GM12865 (cell line): ENCODE data around the gene AIDA.

Source experiments
- DNase-seq: peaks from one replicate; pipeline ENCODE4 v3.0.0; 2010; ENCODE audit warnings: low read depth
- H3K4me3 ChIP-seq: 2 replicates; pipeline ENCODE4 v1.5.1; 2011; ENCODE audit warnings: mild to moderate bottlenecking, low read depth, low read length, control low read depth
- CTCF ChIP-seq: IDR thresholded peaks from 2 replicates; pipeline ENCODE4 v1.5.1; 2011; ENCODE audit warnings: low read length, control low read depth, low read depth, inconsistent platforms; ENCODE audit not compliant: insufficient read depth; ENCODE audit errors: missing control alignments

The AIDA gene

GRCh38 chr1:222711319-222712252, 705 bp downstream of the AIDA start:
- no peak for TF ChIP-seq CTCF
- H3K4me3 ChIP-seq: peak overlapping the region; percentile 100
- peak; percentile 69 for DNase-seq

DNA sequence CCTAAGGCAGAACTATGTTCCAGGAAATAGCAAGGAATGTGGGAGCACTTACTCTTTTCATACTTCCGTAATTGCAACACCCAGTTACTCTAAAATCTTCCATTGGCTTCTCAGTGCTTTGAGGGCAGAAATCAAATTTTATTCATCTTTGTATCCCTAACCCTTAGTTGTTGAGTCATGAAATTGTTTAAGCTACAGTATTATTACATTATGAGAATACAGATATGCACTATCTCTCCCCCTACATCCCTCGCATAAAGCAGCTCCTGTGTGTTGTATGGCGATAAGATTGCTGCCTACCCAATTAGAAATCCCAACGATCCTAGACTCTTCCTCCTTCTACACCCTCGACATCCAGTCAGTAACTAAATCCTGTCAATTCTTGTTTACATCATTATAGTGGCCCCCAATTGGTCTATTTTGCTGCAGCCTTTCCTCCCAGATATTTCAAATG, 2.6 kb downstream of the AIDA start:
- DNase-seq: no peak
- H3K4me3 ChIP-seq: no peak overlapping the region
- TF ChIP-seq CTCF: no peak

DNA sequence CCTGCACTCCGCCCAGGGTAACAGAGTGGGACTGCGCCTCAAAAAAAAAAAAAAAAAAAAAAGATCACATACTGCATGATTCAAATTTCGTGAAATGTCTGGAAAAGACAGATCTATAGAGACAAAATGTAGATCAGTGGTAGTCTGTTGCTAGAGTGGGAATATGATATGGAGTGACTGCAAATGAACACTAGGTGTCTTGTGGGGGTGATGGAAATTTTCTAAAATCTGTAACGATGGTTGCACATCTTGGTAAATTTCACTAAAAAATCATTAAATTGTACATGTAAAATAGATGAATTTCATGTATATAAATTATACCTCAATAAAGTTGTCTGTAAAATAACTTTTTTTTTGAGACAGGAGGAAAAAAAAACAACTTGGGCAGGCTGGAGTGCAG, 5.5 kb downstream of the AIDA start:
- no peak for DNase-seq
- H3K4me3 ChIP-seq: no peak overlapping the region
- no peak for TF ChIP-seq CTCF

DNA sequence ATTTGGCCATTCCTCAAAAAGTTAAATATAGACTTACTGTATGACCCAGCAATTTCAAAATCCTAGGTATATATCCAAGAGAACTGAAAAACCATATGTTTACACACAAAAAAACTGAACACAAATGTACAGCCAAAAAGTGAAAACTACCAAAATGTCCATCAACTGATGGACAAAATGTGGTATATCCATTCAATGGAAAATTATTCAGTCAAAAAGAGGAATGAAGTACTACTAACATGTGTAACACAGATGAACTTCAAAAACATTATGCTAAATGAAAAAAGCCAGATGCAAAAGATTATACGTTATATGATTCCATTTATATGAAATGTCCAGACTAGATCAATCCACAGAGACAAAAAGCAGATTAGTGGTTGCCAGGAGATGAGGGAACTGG, 8.0 kb downstream of the AIDA start:
- no peak overlapping the region for H3K4me3 ChIP-seq
- no peak for TF ChIP-seq CTCF
- no peak for DNase-seq

GRCh38 chr1:222702210-222702609, 10.1 kb downstream of the AIDA start:
- no peak for TF ChIP-seq CTCF
- no peak for DNase-seq
- no peak overlapping the region for H3K4me3 ChIP-seq

GRCh38 chr1:222697826-222698225, 14.5 kb downstream of the AIDA start:
- DNase-seq: no peak
- no peak overlapping the region for H3K4me3 ChIP-seq
- TF ChIP-seq CTCF: no peak
